Measurements from ENCODE around the gene RPS6KA3.

RPS6KA3 gene

GRCh38 chrX:20265726-20266681 lies 705 bp downstream of the RPS6KA3 start:
- TF ChIP-seq EP300 (IDR thresholded peaks at IDR 0.05; ENCODE audit: borderline replicate concordance) (no peak), ZBTB7A (IDR thresholded peaks at IDR 0.05; ENCODE audit: low read depth) (0 out of 2 replicates have a peak, but pooled peaks have one; percentile 9), TCF12 (IDR thresholded peaks at IDR 0.05; ENCODE audit: low read depth) (no peak)

DNA sequence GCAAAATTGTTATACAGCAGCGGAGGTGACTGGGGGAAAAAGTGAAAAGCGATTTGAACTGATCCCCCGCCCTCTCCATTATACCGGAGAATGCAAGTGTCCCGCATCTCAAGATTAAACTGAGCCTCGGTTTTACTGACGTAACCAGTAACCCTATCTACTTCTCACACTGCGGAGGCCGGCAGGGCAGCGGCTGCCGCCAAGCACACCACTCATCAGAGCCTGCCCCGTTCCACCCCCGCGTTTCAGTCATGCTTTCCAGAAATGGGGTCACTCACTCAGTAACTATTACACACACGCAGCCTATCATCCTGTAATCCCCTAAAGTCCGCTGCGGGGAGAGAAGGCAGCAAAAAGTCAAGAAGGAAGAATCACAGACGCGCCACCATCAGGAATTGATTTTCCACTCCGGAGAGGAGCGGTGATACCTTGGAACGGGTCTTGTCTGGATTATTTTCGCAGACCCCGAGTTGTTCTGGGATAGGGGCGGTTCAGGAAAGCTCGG lies 1.4 kb downstream of the RPS6KA3 start:
- TF ChIP-seq EGR1 (IDR thresholded peaks at IDR 0.05) = peak; percentile 79
- no peak for TF ChIP-seq CEBPB (IDR thresholded peaks at IDR 0.05)

DNA sequence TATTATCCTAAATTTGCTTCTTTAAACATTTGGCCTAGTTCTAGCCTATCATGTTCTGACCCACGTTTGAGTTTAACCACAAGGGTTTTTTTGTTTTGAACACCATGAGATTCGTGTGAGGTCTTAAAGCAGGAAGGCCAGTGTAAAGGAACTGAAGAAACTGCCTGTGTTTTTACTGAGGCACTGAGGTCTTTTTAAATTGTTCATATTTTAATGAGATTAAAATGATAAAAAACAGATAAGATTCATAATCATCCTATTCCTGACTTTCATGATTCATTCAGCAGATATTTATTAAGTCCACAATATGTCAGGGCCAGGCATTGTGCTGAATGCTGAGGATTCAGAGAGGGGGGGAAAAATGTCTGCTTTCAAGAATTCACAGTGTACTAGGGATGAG lies 3.2 kb downstream of the RPS6KA3 start:
- TF ChIP-seq EGR1 (IDR thresholded peaks at IDR 0.05) (no peak), FOXM1 (IDR thresholded peaks at IDR 0.05; ENCODE audit: borderline replicate concordance, low read depth) (no peak), EP300 (IDR thresholded peaks at IDR 0.05; ENCODE audit: borderline replicate concordance) (no peak), CEBPB (IDR thresholded peaks at IDR 0.05) (no peak), TEAD4 (IDR thresholded peaks at IDR 0.05) (no peak), CREB1 (IDR thresholded peaks at IDR 0.05; ENCODE audit: low read depth) (no peak), ZBTB7A (IDR thresholded peaks at IDR 0.05; ENCODE audit: low read depth) (no peak), TAF1 (IDR thresholded peaks at IDR 0.05; ENCODE audit: low read depth) (no peak), YY1 (IDR thresholded peaks at IDR 0.05; ENCODE audit: low read depth) (no peak), MAX (IDR thresholded peaks at IDR 0.05) (no peak), USF1 (IDR thresholded peaks at IDR 0.05) (no peak), RAD21 (IDR thresholded peaks at IDR 0.05; ENCODE audit: low read depth) (no peak), TCF12 (IDR thresholded peaks at IDR 0.05; ENCODE audit: low read depth) (no peak)
- TF ChIP-seq, protein P1, sequence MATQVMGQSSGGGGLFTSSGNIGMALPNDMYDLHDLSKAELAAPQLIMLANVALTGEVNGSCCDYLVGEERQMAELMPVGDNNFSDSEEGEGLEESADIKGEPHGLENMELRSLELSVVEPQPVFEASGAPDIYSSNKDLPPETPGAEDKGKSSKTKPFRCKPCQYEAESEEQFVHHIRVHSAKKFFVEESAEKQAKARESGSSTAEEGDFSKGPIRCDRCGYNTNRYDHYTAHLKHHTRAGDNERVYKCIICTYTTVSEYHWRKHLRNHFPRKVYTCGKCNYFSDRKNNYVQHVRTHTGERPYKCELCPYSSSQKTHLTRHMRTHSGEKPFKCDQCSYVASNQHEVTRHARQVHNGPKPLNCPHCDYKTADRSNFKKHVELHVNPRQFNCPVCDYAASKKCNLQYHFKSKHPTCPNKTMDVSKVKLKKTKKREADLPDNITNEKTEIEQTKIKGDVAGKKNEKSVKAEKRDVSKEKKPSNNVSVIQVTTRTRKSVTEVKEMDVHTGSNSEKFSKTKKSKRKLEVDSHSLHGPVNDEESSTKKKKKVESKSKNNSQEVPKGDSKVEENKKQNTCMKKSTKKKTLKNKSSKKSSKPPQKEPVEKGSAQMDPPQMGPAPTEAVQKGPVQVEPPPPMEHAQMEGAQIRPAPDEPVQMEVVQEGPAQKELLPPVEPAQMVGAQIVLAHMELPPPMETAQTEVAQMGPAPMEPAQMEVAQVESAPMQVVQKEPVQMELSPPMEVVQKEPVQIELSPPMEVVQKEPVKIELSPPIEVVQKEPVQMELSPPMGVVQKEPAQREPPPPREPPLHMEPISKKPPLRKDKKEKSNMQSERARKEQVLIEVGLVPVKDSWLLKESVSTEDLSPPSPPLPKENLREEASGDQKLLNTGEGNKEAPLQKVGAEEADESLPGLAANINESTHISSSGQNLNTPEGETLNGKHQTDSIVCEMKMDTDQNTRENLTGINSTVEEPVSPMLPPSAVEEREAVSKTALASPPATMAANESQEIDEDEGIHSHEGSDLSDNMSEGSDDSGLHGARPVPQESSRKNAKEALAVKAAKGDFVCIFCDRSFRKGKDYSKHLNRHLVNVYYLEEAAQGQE (IDR thresholded peaks at IDR 0.05; ENCODE audit: low read depth) = no peak

GRCh38 chrX:20260885-20261284 lies 5.8 kb downstream of the RPS6KA3 start:
- no peak for TF ChIP-seq CREB1 (IDR thresholded peaks at IDR 0.05; ENCODE audit: low read depth)
- TF ChIP-seq MAX (IDR thresholded peaks at IDR 0.05) = no peak
- no peak for TF ChIP-seq USF1 (IDR thresholded peaks at IDR 0.05)
- TF ChIP-seq EGR1 (IDR thresholded peaks at IDR 0.05) = no peak
- no peak for TF ChIP-seq TEAD4 (IDR thresholded peaks at IDR 0.05)
- TF ChIP-seq YY1 (IDR thresholded peaks at IDR 0.05; ENCODE audit: low read depth) = no peak
- TF ChIP-seq, protein P1 (IDR thresholded peaks at IDR 0.05; ENCODE audit: low read depth) = no peak

DNA sequence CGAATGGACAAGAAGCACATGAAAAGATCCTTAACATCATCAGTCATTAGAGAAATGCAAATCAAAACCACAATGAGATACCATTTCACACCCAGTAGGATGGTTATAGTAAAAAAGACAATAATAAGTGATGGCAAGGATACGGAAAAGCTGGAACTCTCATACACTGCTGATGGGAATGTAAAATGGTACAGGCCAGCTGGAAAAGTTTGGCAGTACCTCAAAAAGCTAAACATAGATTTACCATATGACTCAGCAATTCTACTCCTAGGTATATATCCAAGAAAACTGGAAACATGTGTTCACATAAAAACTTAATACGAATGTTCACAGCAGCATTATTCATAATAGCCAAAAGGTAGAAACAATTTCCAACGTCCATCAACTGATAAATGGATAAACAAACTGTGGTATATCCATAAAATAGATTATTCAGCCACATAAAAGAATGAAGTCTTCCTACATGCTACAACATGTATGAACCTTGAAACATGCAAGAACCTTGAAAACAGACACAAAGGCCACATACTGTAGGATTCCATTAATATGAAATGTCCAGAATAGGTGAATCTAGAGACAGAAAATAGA lies 11.9 kb downstream of the RPS6KA3 start:
- TF ChIP-seq CEBPB (IDR thresholded peaks at IDR 0.05) = no peak
- no peak for TF ChIP-seq NFIC (IDR thresholded peaks at IDR 0.05)
- no peak for TF ChIP-seq TEAD4 (IDR thresholded peaks at IDR 0.05)
- no peak for TF ChIP-seq ZBTB7A (IDR thresholded peaks at IDR 0.05; ENCODE audit: low read depth)
- TF ChIP-seq RAD21 (IDR thresholded peaks at IDR 0.05; ENCODE audit: low read depth) = no peak
- TF ChIP-seq YY1 (IDR thresholded peaks at IDR 0.05; ENCODE audit: low read depth) = no peak
- no peak for TF ChIP-seq USF1 (IDR thresholded peaks at IDR 0.05)
- no peak for TF ChIP-seq TCF12 (IDR thresholded peaks at IDR 0.05; ENCODE audit: low read depth)
- TF ChIP-seq, protein P1 (IDR thresholded peaks at IDR 0.05; ENCODE audit: low read depth) = no peak
- TF ChIP-seq EGR1 (IDR thresholded peaks at IDR 0.05) = no peak
- no peak for TF ChIP-seq TAF1 (IDR thresholded peaks at IDR 0.05; ENCODE audit: low read depth)
- no peak for TF ChIP-seq EP300 (IDR thresholded peaks at IDR 0.05; ENCODE audit: borderline replicate concordance)
